ENCODE results near the gene PRKAR1B.

The PRKAR1B gene

DNA sequence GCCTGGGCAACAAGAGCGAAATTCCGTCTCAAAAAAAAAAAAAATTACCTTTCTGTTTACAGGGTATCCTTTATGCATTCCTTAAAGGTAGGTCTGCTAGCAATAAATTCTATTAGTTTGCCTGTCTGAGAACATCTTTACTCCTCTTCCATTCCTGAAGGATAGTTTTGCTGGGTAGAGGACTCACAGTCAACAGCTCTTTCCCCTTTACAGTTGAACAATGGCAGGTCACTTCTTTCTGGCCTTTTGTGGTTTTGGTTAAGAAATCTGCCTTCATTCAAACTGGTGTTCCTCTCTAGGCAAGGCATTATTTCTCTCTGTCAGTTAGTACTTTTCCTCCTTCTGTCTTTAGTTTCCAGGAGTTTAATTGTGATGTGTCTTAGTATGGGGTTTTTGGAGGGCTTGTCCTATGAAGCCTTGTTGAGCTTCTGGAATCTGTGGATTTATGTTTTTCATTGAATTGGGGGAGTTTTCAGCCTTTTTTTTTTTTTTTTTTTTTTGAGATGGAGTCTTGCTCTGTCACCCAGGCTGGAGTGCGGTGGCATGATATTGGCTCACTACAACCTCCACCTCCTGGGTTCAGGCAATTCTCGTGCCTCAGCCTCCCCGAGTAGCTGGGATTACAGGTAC, 5.3 kb downstream of the PRKAR1B start:
- DNase-seq: no peak

DNA sequence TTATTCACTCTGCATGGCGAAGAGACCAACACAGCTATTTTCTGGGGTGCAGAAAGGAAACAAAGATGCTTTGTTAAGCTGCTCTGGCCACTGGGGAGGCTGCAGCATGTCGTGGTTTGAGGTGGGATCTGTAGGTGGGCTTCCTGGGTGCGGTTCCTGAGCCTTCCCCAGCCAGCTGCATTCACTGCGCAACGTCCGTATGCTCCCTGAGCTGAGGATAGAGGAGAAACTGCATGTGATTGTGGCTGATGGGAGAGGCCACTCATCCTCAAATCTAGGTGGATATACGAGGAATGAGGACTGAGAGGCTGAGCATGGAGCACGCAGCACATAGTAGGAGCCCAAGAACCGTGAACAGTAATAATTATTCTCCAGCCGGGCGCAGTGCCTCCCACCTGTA, 10.4 kb downstream of the PRKAR1B start:
- no peak for DNase-seq

DNA sequence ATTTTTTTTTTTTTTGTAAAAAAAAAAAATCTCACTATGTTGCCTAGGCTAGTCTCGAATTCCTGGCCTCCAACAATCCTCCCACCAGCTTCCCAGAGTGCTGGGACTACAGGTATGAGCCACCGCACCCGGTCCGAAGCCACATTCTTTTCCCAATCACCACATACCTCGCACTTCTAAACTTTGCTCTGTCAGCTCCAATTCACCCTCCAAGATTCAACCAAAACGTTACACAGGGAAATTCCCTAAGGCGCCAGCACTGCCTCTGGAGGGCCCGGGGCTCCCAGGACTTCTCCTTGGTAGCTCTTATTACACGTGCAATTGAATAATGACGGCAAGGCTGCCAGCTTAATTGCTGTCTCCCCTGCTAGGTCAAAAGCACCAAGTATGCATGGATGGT, 10.9 kb downstream of the PRKAR1B start:
- no peak for DNase-seq

DNA sequence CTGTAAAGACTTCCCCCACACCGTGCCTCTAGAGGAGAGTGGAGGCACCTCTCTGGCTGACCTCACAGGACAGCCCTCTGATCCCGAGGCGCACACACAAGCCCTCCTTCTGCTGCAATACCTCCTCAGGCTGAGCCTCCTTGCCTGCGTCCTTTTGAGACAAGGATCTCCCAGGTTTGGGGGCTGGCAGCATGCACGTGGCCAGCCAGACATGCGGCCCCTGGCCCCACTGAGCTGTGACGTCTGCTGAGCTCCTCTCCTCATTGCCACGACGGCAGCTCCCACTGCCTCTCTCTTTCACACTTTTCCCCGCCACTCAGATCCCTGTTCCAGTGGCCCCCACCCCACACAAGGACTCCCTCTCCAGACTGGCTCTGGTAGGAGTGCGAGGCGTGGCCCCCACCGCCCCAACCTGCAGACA, 12.8 kb downstream of the PRKAR1B start:
- DNase-seq: no peak

DNA sequence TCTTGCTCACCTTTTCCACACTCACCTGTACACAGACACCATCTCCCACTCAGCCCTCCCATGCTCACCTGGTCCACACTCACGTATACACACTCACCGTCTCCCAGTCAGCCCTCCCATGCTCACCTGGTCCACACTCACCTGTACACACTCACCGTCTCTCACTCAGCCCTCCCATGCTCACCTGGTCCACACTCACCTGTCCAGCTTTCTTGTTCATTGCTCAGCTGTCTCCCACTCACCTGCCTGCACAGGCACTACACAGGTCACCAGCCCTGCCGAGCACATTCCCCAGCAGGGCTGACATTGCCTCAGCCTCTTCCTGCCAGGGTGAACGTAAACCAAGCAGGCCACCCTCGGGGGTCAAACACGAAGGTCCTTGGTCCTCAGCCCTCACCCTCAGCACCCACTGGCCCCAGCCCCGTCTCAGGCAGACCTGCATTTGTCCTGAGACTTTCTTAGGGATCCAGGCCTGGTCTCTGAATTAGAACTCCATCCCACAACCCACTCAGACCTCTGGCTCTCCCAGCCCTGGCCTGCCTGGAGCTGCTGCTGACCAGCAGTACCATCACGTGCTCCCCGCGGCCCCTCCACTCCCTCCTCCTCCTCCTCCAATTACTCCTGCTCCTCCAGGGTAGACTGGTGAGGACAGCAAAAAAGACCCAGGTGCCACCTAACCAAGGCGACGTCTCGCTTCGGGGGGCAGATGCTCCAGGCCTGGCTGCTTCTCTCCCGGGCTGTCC, 13.4 kb downstream of the PRKAR1B start:
- no peak for DNase-seq

DNA sequence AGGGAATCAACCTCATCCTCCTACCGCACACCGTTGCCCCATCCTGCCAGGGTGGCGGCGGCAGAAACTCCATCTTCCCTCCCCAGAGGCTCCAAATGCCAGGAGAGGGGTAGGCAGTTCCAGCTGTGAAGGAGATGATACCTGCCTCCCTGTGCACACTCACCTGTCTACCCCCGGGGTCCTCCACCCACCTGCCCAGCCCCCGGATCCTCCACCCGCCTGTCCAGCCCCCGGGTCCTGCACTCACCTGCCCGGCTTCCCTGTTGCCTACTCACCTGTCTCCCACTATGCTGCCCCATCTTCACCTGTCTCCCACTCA, 14.0 kb downstream of the PRKAR1B start:
- DNase-seq: no peak

DNA sequence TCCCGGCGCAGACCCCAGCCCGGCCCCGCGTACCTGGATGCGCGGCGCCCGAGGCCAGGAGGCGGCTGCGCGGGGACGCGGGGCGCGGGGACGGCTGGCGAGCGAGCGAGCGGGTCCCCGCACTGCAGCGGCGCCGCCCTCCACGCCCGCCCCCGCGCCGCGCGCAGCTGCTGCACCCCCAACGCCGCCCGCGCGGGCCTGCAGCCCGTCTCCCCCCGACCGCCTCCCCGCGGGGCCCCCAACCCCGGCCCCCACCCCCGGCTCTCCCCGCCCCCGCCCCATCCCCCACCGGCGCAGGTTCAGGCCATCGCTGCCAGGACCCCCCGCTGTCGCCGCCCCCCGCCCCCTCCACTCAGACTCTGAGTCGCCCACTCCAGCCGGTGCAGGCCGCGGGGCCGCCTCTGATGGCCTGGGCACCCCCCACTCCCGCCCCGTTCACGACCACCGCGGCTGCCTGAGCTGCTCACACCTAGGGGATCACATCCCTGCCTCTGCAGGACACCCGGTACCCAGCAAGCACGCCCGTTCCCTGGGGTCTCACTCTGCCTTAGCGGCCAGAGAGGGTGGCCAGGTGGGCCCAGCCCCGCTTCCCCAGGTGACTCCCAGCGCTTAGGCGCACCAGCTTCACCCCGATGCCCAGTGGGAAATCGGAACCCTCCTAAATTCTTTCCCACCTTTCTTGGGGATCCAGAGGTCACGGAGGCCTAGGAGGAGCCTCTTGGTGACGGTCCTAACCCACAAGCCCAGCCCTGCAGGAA, 14.5 kb downstream of the PRKAR1B start:
- DNase-seq: no peak

DNA sequence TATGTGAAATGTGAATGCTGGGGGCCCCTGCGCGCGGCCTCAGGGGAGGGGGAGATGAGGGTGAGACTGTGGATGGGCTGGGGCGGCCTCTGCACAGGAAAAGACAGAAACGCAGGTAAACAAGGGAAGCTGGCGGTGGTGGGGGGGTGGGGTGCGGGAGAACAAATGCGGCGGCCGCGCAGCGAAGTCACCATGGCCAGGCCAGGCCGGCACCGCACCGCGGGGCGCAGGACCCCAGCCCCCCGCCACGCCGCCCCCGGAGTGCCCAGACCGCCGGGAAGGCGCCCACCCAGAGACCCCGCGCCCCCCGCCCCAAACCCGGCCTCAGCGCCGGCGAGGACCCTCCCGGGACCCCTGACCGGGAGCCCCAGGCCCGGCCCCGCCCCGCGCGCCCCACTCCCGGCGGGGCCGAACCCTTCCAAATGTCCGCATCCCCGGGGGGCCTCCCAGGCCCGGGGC, 15.1 kb downstream of the PRKAR1B start:
- DNase-seq: no peak

DNA sequence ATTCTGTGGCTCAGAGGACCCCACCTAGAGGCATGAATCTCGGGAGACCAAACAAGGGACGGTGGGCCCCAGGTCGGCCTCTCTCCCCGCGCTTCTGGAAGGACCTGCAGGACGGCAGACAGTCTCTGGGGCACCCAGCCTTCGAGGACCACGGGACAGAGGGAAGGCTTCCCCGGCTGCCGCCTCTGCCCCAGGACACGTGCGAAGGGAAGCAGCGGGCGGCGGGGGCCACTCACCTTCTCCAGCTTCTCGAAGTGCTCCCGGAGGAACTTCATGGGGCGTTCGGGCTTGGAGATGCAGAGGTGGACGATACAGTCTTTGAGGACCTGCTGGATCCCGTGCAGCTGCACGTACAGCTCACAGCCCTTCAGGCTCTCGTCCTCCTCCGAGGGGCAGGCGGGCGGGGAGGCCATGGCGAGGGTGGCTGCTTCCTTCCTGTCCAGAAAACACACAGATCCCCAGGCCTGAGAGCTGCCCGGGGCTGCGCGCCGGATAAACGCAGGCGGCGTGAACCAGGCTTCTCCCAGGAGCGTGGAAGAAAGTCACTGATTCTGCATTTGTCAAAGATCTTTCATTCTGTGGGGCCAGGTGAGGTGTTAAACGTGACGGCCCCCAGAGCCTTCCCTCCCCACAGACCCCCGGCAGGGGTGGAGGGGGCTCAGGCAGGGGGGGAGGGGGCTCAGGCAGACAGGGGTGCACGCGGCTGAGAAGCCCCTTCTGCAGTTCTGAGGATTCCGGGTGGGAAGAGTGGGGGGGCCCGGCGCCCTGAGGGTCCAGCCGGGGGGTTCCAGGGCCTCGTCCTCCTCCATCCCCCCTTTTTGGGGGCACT, 15.8 kb downstream of the PRKAR1B start:
- DNase-seq: no peak

DNA sequence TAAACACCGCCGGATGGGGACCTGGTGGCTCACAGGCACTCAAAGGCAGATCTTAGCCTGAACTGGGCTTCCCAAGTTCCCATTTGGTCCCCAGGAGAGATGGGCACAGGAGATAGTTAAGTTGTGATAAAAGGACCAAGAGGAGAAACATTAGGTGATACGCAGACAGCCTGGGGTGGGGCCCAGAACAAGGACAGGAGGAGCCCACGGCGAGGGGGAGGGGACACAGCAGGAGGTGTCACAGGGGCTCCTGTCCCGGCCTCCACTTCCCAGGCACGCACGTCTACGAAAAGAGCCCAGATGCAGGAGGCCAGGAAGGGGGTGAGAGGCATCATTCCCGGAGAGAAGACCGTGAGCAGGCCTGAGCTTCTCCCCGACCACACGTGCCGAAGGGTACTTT, 16.9 kb downstream of the PRKAR1B start:
- no peak for DNase-seq

DNA sequence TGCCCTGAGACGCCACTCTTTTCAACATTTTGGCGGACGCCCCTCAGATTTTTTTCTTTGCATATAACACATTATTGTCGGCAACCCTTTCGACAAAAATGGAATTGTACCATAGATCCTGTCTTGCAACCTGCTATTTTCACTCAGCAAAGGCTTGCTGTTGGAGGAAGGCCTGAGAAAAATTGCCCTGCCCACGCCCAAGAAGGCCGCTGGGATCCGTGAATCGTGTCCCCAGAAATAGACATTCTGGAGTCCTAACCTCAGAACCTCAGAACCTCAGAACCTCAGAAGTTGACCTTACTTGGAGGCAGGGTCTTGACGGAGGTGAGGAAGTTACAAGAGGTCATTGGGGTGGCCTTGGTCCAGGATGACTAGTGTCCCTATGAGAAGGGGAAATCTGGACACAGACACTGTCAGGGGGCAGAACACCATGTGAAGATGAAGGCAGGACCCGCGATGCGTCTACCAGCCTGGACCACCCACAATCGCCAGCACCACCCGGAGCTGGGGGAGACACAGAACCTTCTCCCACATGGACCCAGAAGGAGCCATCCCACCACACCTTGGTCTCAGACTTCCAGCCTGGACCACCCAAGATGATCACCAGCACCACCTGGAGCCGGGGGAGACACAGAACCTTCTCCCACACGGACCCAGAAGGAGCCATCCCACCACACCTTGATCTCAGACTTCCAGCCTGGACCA, 19.6 kb downstream of the PRKAR1B start:
- DNase-seq: no peak

DNA sequence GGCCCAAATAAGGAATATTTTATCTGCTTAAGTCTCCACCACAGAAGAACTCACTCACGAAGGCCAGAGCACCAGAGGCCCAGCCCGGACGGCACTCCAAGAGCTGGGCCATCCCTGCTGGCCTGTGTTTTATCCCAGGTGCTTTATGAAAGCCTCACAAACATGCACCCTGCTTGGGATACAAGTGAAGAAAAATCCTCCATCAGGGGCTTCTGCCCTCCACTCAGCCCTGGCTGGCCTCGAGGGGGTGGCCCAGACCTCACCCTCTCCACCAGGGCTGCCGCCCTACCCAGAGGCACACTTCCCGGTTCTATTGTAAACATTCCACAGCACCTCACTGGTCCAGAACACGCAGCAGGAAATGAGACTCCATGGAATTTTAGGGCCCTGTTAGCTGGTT, 20.4 kb downstream of the PRKAR1B start:
- DNase-seq: no peak

DNA sequence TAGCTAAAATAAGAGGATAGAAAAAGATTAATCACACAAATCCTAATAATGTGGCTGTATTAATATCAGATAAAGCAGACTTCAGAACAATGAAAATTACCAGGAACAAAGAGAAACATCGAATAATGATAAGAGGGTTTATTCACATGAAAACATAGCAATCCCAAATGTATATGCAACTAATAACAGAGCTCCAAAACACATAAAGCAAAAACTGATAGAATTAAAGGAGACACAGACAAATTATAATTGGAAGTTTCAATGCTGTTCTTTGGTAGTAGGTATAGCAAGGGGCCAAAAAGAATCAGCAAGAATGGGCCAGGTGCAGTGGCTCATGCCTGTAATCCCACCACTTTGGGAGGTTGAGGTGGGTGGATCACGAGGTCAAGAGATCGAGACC, 24.0 kb downstream of the PRKAR1B start:
- no peak for DNase-seq

DNA sequence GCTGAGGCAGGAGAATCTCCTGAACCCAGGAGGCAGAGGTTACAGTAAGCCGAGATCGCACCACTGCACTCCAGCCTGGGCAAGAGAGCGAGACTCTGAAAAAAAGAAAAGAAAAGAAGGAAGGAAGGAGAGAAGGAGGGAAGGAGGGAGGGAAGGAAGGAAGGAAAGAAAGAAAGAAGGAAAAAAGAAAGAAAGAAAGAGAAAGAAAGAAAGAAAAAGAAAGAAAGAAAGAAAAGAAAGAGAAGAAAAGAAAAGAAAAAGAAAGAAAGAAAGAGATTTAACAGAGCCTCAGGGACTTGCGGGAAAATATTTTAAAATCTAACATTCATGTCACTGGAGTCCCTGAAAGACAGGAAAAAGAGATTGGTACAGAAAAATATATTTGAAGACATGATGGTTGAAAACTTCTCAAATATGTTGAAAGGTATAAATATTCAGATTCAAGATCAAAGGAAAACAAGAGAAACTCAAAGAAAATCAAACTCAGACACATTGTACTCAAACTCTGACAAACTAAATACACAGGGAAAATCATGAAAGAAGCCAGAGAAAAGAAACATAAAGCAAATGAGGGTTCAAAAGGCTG, 25.9 kb downstream of the PRKAR1B start:
- DNase-seq: no peak

DNA sequence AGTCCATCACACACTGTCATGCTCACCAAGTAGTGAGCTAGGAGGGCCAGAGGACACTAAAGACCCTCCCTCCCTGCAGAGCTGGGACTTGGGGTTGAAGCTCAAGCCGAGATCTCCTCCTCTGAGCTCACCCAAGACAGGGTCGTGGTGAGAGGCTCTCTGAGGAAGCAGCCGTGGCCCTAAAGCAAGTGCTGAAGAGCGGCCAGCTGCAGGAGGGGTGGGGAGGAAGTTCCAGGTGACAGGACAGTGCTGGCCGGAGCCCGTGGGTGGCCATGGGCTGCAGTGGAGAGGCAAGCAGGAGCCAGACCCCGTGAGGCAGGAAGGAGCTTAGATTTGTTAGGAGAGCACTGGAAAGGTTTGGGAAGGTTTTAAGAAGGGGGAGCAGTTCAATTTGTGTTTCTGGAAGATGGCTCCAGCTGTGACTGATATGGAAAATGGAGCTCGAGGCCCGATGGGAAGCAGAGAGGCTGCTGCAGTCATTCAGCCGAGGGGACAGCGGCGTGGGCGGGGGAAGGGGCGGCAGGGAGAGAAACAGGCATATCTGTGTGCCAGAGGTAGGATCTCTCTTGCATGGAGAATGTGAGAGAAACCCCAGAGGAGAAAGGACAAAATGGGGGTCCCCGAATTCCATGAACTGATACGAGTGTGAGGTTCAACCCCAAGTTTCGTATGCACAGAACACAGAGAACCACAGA, 27.5 kb downstream of the PRKAR1B start:
- DNase-seq: no peak

DNA sequence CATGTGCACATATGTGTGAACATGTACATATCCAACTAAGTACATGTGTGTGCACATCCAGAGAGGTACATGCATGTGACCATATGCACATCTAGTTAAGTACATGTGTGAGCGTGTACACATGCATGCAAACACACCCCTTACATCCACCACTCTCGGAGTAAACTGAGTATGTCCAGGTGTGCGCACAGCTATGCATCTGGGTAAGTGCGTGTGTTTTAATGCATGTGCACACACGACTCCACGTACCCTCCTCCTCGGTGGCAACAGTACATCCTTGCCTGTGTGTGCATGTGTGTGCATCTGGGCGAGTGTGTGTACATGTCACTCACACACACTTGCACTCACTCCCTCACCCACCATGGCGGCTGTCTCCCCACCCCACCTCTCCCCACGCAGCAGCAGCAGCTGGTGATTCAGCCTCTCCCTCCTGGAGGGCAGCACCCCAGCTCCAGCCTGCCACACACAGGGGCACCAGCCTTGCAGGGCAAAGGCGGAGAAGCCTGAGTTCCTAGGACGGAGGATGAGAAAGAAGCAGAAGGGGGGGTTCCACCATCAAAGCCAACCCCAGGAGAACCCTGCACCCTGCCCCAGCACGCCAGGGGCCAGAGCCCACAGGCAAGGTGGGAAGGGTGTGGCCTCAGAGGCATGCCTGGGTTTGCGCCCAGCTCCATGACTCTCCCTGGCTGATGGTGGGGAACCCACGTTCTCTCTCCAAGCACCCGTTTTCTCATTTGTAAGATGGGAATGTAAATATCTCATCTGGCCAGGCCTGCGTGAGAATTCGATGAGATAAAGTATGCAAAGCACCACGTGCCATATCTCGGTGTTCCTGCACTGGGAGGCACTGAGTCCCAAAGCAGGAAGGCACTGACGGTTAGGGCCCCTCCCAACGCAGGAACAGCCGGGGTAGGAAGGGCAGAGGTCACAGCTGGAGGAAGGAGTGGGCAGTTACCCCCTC, 28.3 kb downstream of the PRKAR1B start:
- no peak for DNase-seq

DNA sequence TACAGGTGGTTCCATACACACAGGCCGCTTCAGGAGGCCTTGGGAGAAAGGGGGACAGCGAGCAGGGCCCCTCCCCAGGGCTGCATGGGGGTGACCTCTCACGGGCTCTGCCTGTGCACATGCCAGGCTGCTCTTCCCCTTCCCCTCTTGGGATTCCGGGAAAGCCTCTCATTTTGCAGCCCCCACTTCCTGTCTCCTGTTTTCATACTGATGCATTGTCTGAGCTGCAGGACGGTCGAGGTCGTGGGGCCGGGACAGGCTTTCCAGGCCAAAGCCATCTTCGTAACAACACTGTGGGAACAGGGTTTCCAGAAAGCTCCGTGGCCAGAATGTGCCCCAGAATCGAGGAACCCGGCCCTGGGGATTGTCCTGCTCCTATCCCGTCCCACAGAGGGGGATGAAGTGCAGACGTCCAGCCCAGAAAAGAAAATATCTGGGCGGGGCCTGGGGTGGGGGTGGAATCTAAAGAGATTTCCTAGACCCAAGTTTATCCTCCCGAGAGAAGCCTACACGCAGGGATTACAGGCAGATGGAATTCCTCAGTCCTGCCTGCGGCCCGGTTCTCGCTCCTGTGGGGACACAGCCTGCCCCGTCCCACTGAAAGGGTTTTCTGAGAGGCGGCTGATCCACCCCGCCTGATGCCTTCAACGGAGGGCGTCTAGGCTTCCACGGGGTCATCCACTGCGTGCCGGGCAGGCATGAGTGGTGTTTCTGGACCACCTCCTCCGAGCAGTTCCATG, 30.1 kb downstream of the PRKAR1B start:
- no peak for DNase-seq

DNA sequence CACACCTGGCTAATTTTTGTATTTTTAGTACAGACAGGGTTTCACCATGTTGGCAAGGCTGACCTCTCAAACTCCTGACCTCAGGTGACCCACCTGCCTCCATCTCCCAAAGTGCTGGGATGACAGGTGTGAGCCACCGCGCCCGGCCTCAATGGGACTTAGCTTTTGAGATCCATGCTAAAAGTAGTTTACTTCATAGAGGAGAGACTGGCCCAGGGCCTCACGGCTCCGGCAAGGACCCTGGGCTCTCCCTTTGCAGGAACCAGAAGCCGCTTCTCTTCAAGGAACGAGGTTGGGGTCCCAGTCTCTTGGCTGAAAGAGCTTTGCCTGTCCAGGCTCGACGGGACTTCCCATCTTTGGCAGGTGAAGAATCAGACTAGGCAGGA, 30.7 kb downstream of the PRKAR1B start:
- DNase-seq: no peak

DNA sequence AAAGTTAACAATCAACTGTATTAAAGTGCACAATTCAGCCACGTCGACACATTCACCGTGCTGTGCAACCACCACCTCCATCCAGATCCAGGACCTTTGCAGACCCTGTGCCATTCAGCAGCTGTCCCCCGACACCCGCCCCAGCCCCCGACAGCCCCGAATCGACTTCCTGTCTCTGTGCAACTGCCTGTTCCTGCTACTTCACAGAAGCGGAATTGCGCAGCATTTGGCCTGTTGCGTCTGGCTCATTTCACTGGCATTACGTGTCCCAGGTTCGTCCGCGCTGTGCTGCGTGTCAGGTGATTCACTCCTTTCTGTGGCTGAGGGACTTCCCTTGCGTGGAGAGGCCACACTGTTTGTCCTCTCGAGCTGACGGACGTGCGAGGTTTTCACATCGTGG, 33.8 kb downstream of the PRKAR1B start:
- DNase-seq: no peak
